ENCODE measurements around the gene MDGA2.
"Not testable (repeated sequence)": the region's sequence is repeated elsewhere in the genome, so short reads cannot be mapped to it uniquely, and the experiment has no call there.

The MDGA2 gene

GRCh38 chr14:47057364-47057763, 618.0 kb downstream of the MDGA2 start:
- FAIRE-seq: no peak

- no peak for FAIRE-seq
These were observed 630.6 kb downstream of the MDGA2 start for GRCh38 chr14:47044841-47045240.

- no peak for FAIRE-seq
These were observed 634.9 kb downstream of the MDGA2 start for GRCh38 chr14:47040550-47040949.

- no peak for FAIRE-seq
These were observed 636.1 kb downstream of the MDGA2 start for GRCh38 chr14:47039336-47039735.

GRCh38 chr14:47022721-47023120, 652.7 kb downstream of the MDGA2 start:
- FAIRE-seq: no peak

GRCh38 chr14:47020500-47020899, 654.9 kb downstream of the MDGA2 start:
- no peak for FAIRE-seq

GRCh38 chr14:47012533-47013280, 662.7 kb downstream of the MDGA2 start:
- no peak for FAIRE-seq

GRCh38 chr14:47009615-47010014, 665.8 kb downstream of the MDGA2 start:
- FAIRE-seq: no peak

- FAIRE-seq: no peak
These were observed 666.7 kb downstream of the MDGA2 start for GRCh38 chr14:47008732-47009131.

- FAIRE-seq: no peak
These were observed 675.7 kb downstream of the MDGA2 start for GRCh38 chr14:46999661-47000060.

GRCh38 chr14:46989566-46989965, 685.8 kb downstream of the MDGA2 start:
- no peak for FAIRE-seq

GRCh38 chr14:46988312-46988711, 687.1 kb downstream of the MDGA2 start:
- no peak for FAIRE-seq

GRCh38 chr14:46985529-46986380, 689.6 kb downstream of the MDGA2 start:
- no peak for FAIRE-seq

GRCh38 chr14:46973295-46973694, 702.1 kb downstream of the MDGA2 start:
- FAIRE-seq: no peak

GRCh38 chr14:46964378-46964777, 711.0 kb downstream of the MDGA2 start:
- no peak for FAIRE-seq

GRCh38 chr14:46951103-46951502, 724.3 kb downstream of the MDGA2 start:
- no peak for FAIRE-seq

GRCh38 chr14:46940611-46941010, 734.8 kb downstream of the MDGA2 start:
- FAIRE-seq: no peak

- no peak for FAIRE-seq
These were observed 754.9 kb downstream of the MDGA2 start for GRCh38 chr14:46920542-46920941.

- FAIRE-seq: not testable (repeated sequence)
These were observed 759.9 kb downstream of the MDGA2 start for GRCh38 chr14:46915539-46915938.

GRCh38 chr14:46902837-46903236, 772.6 kb downstream of the MDGA2 start:
- no peak for FAIRE-seq

- no peak for FAIRE-seq
These were observed 780.9 kb downstream of the MDGA2 start for GRCh38 chr14:46894476-46894875.

- no peak for FAIRE-seq
These were observed 788.3 kb downstream of the MDGA2 start for GRCh38 chr14:46887144-46887543.

- FAIRE-seq: no peak
These were observed 789.8 kb downstream of the MDGA2 start for GRCh38 chr14:46885566-46885965.

- no peak for FAIRE-seq
These were observed 813.7 kb downstream of the MDGA2 start for GRCh38 chr14:46861753-46862152.
